ENCODE measurements around the gene TELO2.

DNA sequence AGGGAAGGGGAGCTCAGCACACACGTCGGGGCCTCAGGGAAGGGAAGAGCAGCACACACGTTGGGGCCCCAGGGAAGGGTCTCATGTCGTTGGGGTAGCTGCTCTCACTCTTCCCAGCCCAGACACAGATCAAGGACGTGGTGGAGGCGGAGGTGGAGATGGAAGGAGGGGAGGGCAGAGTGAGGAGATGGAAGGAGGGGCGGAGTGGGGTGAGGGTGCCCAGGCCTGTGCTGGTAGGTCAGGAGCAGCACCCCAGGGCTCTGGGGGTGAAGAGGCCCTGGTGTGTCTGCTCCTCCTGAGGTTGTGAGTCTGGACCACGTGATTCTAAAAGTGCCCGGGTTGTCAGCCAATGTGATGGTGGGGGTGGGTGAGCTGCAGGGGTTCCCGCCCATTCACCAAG lies 33.2 kb upstream of the TELO2 start:
- TF ChIP-seq POLR2A (IDR thresholded peaks at IDR 0.05) = no peak
- TF ChIP-seq, protein P1, sequence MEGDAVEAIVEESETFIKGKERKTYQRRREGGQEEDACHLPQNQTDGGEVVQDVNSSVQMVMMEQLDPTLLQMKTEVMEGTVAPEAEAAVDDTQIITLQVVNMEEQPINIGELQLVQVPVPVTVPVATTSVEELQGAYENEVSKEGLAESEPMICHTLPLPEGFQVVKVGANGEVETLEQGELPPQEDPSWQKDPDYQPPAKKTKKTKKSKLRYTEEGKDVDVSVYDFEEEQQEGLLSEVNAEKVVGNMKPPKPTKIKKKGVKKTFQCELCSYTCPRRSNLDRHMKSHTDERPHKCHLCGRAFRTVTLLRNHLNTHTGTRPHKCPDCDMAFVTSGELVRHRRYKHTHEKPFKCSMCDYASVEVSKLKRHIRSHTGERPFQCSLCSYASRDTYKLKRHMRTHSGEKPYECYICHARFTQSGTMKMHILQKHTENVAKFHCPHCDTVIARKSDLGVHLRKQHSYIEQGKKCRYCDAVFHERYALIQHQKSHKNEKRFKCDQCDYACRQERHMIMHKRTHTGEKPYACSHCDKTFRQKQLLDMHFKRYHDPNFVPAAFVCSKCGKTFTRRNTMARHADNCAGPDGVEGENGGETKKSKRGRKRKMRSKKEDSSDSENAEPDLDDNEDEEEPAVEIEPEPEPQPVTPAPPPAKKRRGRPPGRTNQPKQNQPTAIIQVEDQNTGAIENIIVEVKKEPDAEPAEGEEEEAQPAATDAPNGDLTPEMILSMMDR (IDR thresholded peaks at IDR 0.05) = no peak

All from esophagus squamous epithelium (tissue), 4 donors.